ENCODE data around the gene CCDC33. TPM values are rescaled to one million over a fixed set of nuclear protein-coding genes. Genes with fewer than 3 reads are reported as not detected.

CCDC33 gene
- total and polyA plus RNA-seq, 2 donors (not counting 3 experiments of a cell fraction or from before 2014, with no cell fraction given), result not detected

- FAIRE-seq, result no peak
- CTCF ChIA-PET, result no interaction called here
Measured at GRCh38 chr15:74191798-74192197, 44.3 kb upstream of the CCDC33 start.

GRCh38 chr15:74192751-74193150, 43.4 kb upstream of the CCDC33 start:
- intact Hi-C loops (cut with micrococcal nuclease) (no loop called here), dilution Hi-C loops (cut with MboI; ENCODE audit: extremely low pct_ligation_motif_present, low sequenced_read_pairs) (no loop called here)
- Histone ChIP-seq H4K20me1 (replicated peaks; ENCODE audit: control insufficient read depth, extremely low read depth, insufficient read depth, low read length) (no peaks in the 10 kb centered on the region), H3K9me1 (replicated peaks; ENCODE audit: control insufficient read depth, extremely low read depth, insufficient read depth, low read length) (no peaks in the 10 kb centered on the region), H3K4me1 (ENCODE audit: control insufficient read depth, extremely low read depth, insufficient read depth, low read length) (no peaks in the 10 kb centered on the region), H3K4me2 (ENCODE audit: insufficient read depth, low read length) (no peak overlapping the region), H2AFZ (ENCODE audit: low read depth, low read length) (no peak overlapping the region), H3K36me3 (ENCODE audit: control insufficient read depth in 2 of 2, extremely low read depth in 1 of 2, insufficient read depth in 2 of 2, low read length in 2 of 2) (no peaks in the 10 kb centered on the region), H3K4me3 (replicated peaks in 1 of 3; ENCODE audit: insufficient read depth in 1 of 3, low read depth in 1 of 3, low read length in 3 of 3) (no peak overlapping the region), H3K9ac (replicated peaks; ENCODE audit: extremely low read depth, insufficient read depth, low read length) (no peak overlapping the region), H3K27me3 (ENCODE audit: control insufficient read depth in 2 of 2, insufficient read depth in 2 of 2, low read length in 2 of 2) (no peaks in the 10 kb centered on the region), H3K9me3 (replicated peaks; ENCODE audit: control insufficient read depth, insufficient read depth, low read length) (no peaks in the 10 kb centered on the region), H3K27ac (ENCODE audit: insufficient read depth, low read depth, low read length) (no peak overlapping the region), H3K79me2 (ENCODE audit: control insufficient read depth, insufficient read depth, low read length) (no peaks in the 10 kb centered on the region)
- FAIRE-seq (no peak), DNase-seq (ENCODE audit: low read depth, low spot score) (no peak)
- ChIA-PET POLR2A (no interaction called here), CTCF (no interaction called here)
- BruUV-seq (replicated peaks), result no TSS peak
- TF ChIP-seq CTCF (IDR thresholded peaks at IDR 0.05; ENCODE audit: extremely low read depth in 1 of 2, insufficient read depth in 1 of 2, low read depth in 1 of 2, low read length in 2 of 2) (no peak), POLR2A (IDR thresholded peaks at IDR 0.05; ENCODE audit: low read depth, low read length) (no peak), GATA2 (IDR thresholded peaks at IDR 0.05; ENCODE audit: insufficient read depth, insufficient read length, low read depth, low read length) (no peak), POLR2AphosphoS5 (IDR thresholded peaks at IDR 0.05; ENCODE audit: insufficient read depth, low read depth, low read length) (no peak), JUN (IDR thresholded peaks at IDR 0.05; ENCODE audit: borderline replicate concordance, insufficient read depth, insufficient read length, low read depth) (no peak), EZH2 (IDR thresholded peaks at IDR 0.05; ENCODE audit: borderline replicate concordance, low read depth, low read length, severe bottlenecking) (no peak), FOS (IDR thresholded peaks at IDR 0.05; ENCODE audit: borderline replicate concordance, insufficient read depth, low read length) (no peak), MYC (IDR thresholded peaks at IDR 0.05; ENCODE audit: low read depth, low read length) (no peak), MAX (IDR thresholded peaks at IDR 0.05; ENCODE audit: insufficient read depth, insufficient read length) (no peak)

More at GRCh38 chr15:74191798-74192197, 44.3 kb upstream of the CCDC33 start:
- H4K20me1 ChIP-seq (replicated peaks; ENCODE audit: control insufficient read depth, extremely low read depth, insufficient read depth, low read length), result no peaks in the 10 kb centered on the region
- H3K9ac ChIP-seq (replicated peaks; ENCODE audit: extremely low read depth, insufficient read depth, low read length), result no peak overlapping the region
- DNase-seq (ENCODE audit: low read depth, low spot score), result no peak
- H3K9me3 ChIP-seq (replicated peaks; ENCODE audit: control insufficient read depth, insufficient read depth, low read length), result no peaks in the 10 kb centered on the region
- H3K79me2 ChIP-seq (ENCODE audit: control insufficient read depth, insufficient read depth, low read length), result no peaks in the 10 kb centered on the region
- H2AFZ ChIP-seq (ENCODE audit: low read depth, low read length), result no peak overlapping the region
- H3K9me1 ChIP-seq (replicated peaks; ENCODE audit: control insufficient read depth, extremely low read depth, insufficient read depth, low read length), result no peaks in the 10 kb centered on the region
- H3K4me3 ChIP-seq (replicated peaks in 1 of 3; ENCODE audit: insufficient read depth in 1 of 3, low read depth in 1 of 3, low read length in 3 of 3), result no peak overlapping the region
- H3K4me1 ChIP-seq (ENCODE audit: control insufficient read depth, extremely low read depth, insufficient read depth, low read length), result no peaks in the 10 kb centered on the region
- no peak overlapping the region for H3K4me2 ChIP-seq (ENCODE audit: insufficient read depth, low read length)
- intact Hi-C loops (cut with micrococcal nuclease) (no loop called here), dilution Hi-C loops (cut with MboI; ENCODE audit: extremely low pct_ligation_motif_present, low sequenced_read_pairs) (no loop called here)
- no peak overlapping the region for H3K27ac ChIP-seq (ENCODE audit: insufficient read depth, low read depth, low read length)
- POLR2A ChIA-PET, result no interaction called here
- no peaks in the 10 kb centered on the region for H3K36me3 ChIP-seq (ENCODE audit: control insufficient read depth in 2 of 2, extremely low read depth in 1 of 2, insufficient read depth in 2 of 2, low read length in 2 of 2)
- TF ChIP-seq JUN (IDR thresholded peaks at IDR 0.05; ENCODE audit: borderline replicate concordance, insufficient read depth, insufficient read length, low read depth), result no peak
- no peak for TF ChIP-seq MAX (IDR thresholded peaks at IDR 0.05; ENCODE audit: insufficient read depth, insufficient read length)
- no peak for TF ChIP-seq GATA2 (IDR thresholded peaks at IDR 0.05; ENCODE audit: insufficient read depth, insufficient read length, low read depth, low read length)
- no peak for TF ChIP-seq FOS (IDR thresholded peaks at IDR 0.05; ENCODE audit: borderline replicate concordance, insufficient read depth, low read length)
- no peaks in the 10 kb centered on the region for H3K27me3 ChIP-seq (ENCODE audit: control insufficient read depth in 2 of 2, insufficient read depth in 2 of 2, low read length in 2 of 2)
- no TSS peak for BruUV-seq (replicated peaks)

Measured in endothelial cell of umbilical vein (primary cell).